ENCODE data around the gene ADAMTS17. TPM values are rescaled to one million over a fixed set of nuclear protein-coding genes. Genes with fewer than 3 reads are reported as not detected.

Gene ADAMTS17
- total and polyA plus RNA-seq, 3 donors from 2014 or later, result 6.8 to 17.8 (median 12.4) TPM

GRCh38 chr15:99999282-100000070, 342.3 kb downstream of the ADAMTS17 start:
- H3K36me3 ChIP-seq (ENCODE audit: low read depth, missing control alignments), result no peaks in the 10 kb centered on the region
- DNase-seq, result no peak
- H3K27ac ChIP-seq, result no peak overlapping the region
- H3K4me1 ChIP-seq, result no peaks in the 10 kb centered on the region
- intact Hi-C loops (cut with DNase I; ENCODE audit: low total_unique reads), result no loop called here
- H3K4me3 ChIP-seq, result no peak overlapping the region
- H3K27me3 ChIP-seq, result no peaks in the 10 kb centered on the region
- no peaks in the 10 kb centered on the region for H3K9me3 ChIP-seq
- WGBS, 2 donors, result 87 to 92% methylated on average over 19 of the region's 19 CpGs
- TF ChIP-seq CTCF (IDR thresholded peaks at IDR 0.05) (no peak), POLR2A (IDR thresholded peaks at IDR 0.05) (no peak)

- Histone ChIP-seq H3K27ac (no peak overlapping the region), H3K9me3 (no peaks in the 10 kb centered on the region), H3K4me3 (no peak overlapping the region), H3K36me3 (ENCODE audit: low read depth, missing control alignments) (no peaks in the 10 kb centered on the region), H3K27me3 (no peaks in the 10 kb centered on the region), H3K4me1 (no peaks in the 10 kb centered on the region)
- DNase-seq, result no peak
- WGBS, 2 donors, result 92 to 93% methylated on average over 11 to 12 of the region's 12 CpGs
- TF ChIP-seq POLR2A (IDR thresholded peaks at IDR 0.05) (no peak), CTCF (IDR thresholded peaks at IDR 0.05) (no peak)
- intact Hi-C loops (cut with DNase I; ENCODE audit: low total_unique reads), result no loop called here
Observed at GRCh38 chr15:99998661-99999101, 343.1 kb downstream of the ADAMTS17 start.

GRCh38 chr15:99997112-99997651, 344.6 kb downstream of the ADAMTS17 start:
- Histone ChIP-seq H3K9me3 (no peaks in the 10 kb centered on the region), H3K36me3 (ENCODE audit: low read depth, missing control alignments) (no peaks in the 10 kb centered on the region), H3K27me3 (no peaks in the 10 kb centered on the region), H3K4me1 (no peaks in the 10 kb centered on the region), H3K27ac (no peak overlapping the region), H3K4me3 (no peak overlapping the region)
- WGBS, 2 donors, result 90 to 95% methylated on average over 19 to 22 of the region's 22 CpGs
- intact Hi-C loops (cut with DNase I; ENCODE audit: low total_unique reads), result no loop called here
- TF ChIP-seq CTCF (IDR thresholded peaks at IDR 0.05), result no peak
- TF ChIP-seq POLR2A (IDR thresholded peaks at IDR 0.05), result no peak
- no peak for DNase-seq

GRCh38 chr15:99996660-99997059, 345.1 kb downstream of the ADAMTS17 start:
- no peak for DNase-seq
- WGBS, 2 donors, result 96% methylated on average over 3 of the region's 3 CpGs

More at GRCh38 chr15:99996660-99997059, 345.1 kb downstream of the ADAMTS17 start:
- Histone ChIP-seq H3K4me1 (no peaks in the 10 kb centered on the region), H3K27me3 (no peaks in the 10 kb centered on the region), H3K9me3 (no peaks in the 10 kb centered on the region), H3K4me3 (no peak overlapping the region), H3K27ac (no peak overlapping the region), H3K36me3 (ENCODE audit: low read depth, missing control alignments) (no peaks in the 10 kb centered on the region)
- TF ChIP-seq POLR2A (IDR thresholded peaks at IDR 0.05) (no peak), CTCF (IDR thresholded peaks at IDR 0.05) (no peak)
- intact Hi-C loops (cut with DNase I; ENCODE audit: low total_unique reads), result no loop called here

Data from testis (tissue), 3 donors.